ENCODE measurements around the gene GTF3C2. TPM values are rescaled to one million over a fixed set of nuclear protein-coding genes. Genes with fewer than 3 reads are reported as not detected.
"Not testable (repeated sequence)": the region's sequence is repeated elsewhere in the genome, so short reads cannot be mapped to it uniquely, and the experiment has no call there.

GTF3C2 gene
- total RNA-seq, 1 experiment from 2014 or later, result 79.0 TPM

DNA sequence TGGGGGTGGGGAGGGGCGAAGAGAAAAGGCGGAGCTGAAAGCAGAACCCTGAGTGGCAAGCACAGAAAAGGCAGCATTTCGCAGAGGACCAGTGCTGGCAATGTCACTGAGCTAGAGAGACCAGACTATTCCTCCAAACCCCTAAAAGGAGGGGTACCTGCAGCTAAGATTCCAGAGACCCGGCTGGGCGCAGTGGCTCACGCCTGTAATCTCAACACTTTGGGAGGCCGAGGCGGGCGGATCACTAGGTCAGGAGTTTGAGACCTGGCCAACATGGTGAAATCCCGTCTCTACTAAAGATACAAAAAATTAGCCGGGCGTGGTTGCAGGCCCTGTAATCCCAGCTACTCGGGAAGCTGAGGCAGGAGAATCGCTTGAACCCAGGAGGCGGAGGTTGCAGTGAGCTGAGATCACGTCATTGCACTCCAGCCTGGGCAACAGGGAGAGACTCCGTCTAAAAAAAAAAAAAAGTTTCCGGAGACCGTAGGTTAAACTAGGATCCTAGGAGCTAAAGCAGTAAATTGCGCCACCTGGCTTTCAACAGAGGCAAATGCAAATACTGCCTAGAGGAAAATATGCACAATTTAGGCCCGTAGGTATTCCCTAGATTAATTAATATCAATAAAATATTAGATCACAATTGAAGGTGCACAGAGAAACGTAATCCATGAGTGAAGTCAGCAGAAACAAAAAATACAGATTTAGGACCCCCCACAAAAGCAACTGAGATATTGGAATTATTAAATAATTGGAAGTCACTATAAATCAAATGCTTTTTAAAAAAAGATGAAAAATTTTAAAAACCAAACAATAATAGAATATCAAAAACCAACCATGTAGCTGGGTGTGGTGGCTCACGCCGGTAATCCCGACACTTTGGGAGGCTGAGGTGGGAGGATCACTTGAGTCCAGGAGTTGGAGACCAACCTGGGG lies 53.2 kb downstream of the GTF3C2 start:
- no peaks in the 10 kb centered on the region for H3K79me2 ChIP-seq (ENCODE audit: low read length)
- H3K9me3 ChIP-seq (ENCODE audit: low read length), result no peaks in the 10 kb centered on the region
- no peaks in the 10 kb centered on the region for H4K20me1 ChIP-seq (ENCODE audit: insufficient read depth, low read depth, low read length)
- H3K4me2 ChIP-seq (ENCODE audit: low read depth, low read length, poor library complexity, severe bottlenecking), result peak overlapping the region; percentile 79
- peak overlapping the region; percentile 77 for H2AFZ ChIP-seq (ENCODE audit: low read length)
- no peaks in the 10 kb centered on the region for H3K36me3 ChIP-seq (ENCODE audit: insufficient read depth, low read length)
- H3K4me3 ChIP-seq (ENCODE audit: low read length), result peak overlapping the region; percentile 59
- H3K9me2 ChIP-seq (replicated peaks; ENCODE audit: insufficient read depth, low read length), result no peaks in the 10 kb centered on the region
- peaks cover 11% of the 10 kb centered on the region for H3K4me1 ChIP-seq (ENCODE audit: low read length)
- H3K27ac ChIP-seq (ENCODE audit: low read length), result no peak overlapping the region
- peak overlapping the region; percentile 58 for H3K9ac ChIP-seq (ENCODE audit: low read length)
- DNase-seq, result peak; percentile 89
- H3K27me3 ChIP-seq (ENCODE audit: low read length), result no peaks in the 10 kb centered on the region

DNA sequence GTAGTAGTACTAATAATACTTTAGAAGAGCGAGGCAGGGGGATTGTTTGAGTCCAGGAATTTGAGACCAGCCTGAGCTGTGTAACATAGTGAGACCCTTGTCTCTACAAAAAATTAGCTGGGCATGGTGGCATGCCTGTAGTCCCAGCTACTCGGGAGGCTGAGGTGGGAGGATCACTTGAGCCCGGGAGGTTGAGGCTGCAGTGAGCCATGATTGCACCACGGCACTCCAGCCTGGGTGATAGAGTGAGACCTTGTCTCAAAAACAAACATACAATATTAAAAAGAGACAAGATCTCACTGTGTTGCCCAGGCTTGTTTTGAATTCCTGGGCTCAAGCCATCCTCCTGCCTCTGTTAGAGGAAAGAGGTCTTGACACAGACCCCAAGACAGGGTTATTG lies 56.0 kb downstream of the GTF3C2 start:
- H4K20me1 ChIP-seq (ENCODE audit: insufficient read depth, low read depth, low read length); H3K27ac ChIP-seq (ENCODE audit: low read length); H3K4me3 ChIP-seq (ENCODE audit: low read length); H3K9me3 ChIP-seq (ENCODE audit: low read length); H2AFZ ChIP-seq (ENCODE audit: low read length); H3K9me2 ChIP-seq (replicated peaks; ENCODE audit: insufficient read depth, low read length); H3K79me2 ChIP-seq (ENCODE audit: low read length); DNase-seq; H3K36me3 ChIP-seq (ENCODE audit: insufficient read depth, low read length); H3K9ac ChIP-seq (ENCODE audit: low read length); H3K4me2 ChIP-seq (ENCODE audit: low read depth, low read length, poor library complexity, severe bottlenecking); H3K27me3 ChIP-seq (ENCODE audit: low read length): not testable (repeated sequence)
- H3K4me1 ChIP-seq (ENCODE audit: low read length), result peaks cover 11% of the 10 kb centered on the region

DNA sequence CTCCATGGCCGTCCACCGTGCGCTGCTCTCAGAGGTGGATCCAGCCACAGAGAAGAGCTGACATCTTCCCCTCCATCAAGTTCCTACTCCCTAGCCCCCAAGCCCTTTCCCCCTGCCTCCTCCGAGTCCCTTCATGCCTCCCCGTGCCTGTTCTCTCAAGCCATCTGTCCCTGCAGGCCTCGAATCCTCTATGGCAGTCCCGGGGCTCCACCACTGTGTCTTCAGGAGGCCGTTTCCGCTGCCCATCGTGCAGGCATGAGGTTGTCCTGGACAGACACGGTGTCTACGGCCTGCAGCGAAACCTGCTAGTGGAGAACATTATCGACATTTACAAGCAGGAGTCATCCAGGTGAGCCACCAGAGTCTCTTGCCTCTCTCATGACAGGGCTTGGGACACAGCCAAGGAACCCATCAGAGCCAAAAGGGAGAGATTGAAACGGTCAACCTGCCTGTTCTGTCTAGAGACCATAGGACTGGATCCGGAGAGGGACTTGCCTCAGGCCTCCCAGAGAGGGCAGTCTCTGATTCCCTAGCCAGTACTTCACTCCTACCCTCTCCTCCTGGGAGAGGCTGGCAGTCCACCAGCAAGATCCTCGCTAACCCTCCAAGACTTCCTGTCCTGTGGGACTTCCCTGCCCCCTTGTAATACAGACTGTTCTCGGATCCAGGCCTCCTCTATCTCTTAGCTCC lies 58.0 kb downstream of the GTF3C2 start:
- H3K9ac ChIP-seq (ENCODE audit: low read length), result no peak overlapping the region
- H3K4me3 ChIP-seq (ENCODE audit: low read length), result no peak overlapping the region
- no peaks in the 10 kb centered on the region for H4K20me1 ChIP-seq (ENCODE audit: insufficient read depth, low read depth, low read length)
- no peaks in the 10 kb centered on the region for H3K9me2 ChIP-seq (replicated peaks; ENCODE audit: insufficient read depth, low read length)
- H3K27ac ChIP-seq (ENCODE audit: low read length), result no peak overlapping the region
- H3K4me2 ChIP-seq (ENCODE audit: low read depth, low read length, poor library complexity, severe bottlenecking), result no peak overlapping the region
- no peaks in the 10 kb centered on the region for H3K79me2 ChIP-seq (ENCODE audit: low read length)
- H3K4me1 ChIP-seq (ENCODE audit: low read length), result peaks cover 9% of the 10 kb centered on the region
- no peak overlapping the region for H2AFZ ChIP-seq (ENCODE audit: low read length)
- no peaks in the 10 kb centered on the region for H3K27me3 ChIP-seq (ENCODE audit: low read length)
- no peaks in the 10 kb centered on the region for H3K36me3 ChIP-seq (ENCODE audit: insufficient read depth, low read length)
- no peaks in the 10 kb centered on the region for H3K9me3 ChIP-seq (ENCODE audit: low read length)
- no peak for DNase-seq

DNA sequence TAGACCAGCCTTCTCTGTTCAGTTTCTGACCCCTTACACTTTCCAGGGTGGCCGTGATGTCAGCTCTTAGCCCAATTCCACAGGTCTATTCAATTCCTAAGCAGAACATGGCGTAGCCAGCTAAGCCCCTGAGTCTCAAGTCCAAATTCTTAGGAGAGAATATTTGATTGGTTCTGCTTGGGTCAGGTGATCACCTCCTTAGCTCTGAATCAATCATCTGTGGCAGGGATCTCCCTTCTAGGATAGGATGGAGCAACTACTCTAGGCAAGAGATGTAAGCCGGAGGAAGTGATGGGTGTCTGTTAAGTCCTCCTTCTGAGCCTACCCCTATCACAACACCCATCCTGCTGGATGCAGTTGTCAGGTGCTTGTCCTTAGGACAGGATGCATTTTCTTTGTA lies 59.4 kb downstream of the GTF3C2 start:
- H3K4me1 ChIP-seq (ENCODE audit: low read length), result no peaks in the 10 kb centered on the region
- H3K79me2 ChIP-seq (ENCODE audit: low read length), result no peaks in the 10 kb centered on the region
- no peak overlapping the region for H2AFZ ChIP-seq (ENCODE audit: low read length)
- H3K9me2 ChIP-seq (replicated peaks; ENCODE audit: insufficient read depth, low read length), result no peaks in the 10 kb centered on the region
- no peak overlapping the region for H3K4me3 ChIP-seq (ENCODE audit: low read length)
- no peak overlapping the region for H3K27ac ChIP-seq (ENCODE audit: low read length)
- H3K27me3 ChIP-seq (ENCODE audit: low read length), result no peaks in the 10 kb centered on the region
- H3K9ac ChIP-seq (ENCODE audit: low read length), result no peak overlapping the region
- no peaks in the 10 kb centered on the region for H3K36me3 ChIP-seq (ENCODE audit: insufficient read depth, low read length)
- no peak overlapping the region for H3K4me2 ChIP-seq (ENCODE audit: low read depth, low read length, poor library complexity, severe bottlenecking)
- H4K20me1 ChIP-seq (ENCODE audit: insufficient read depth, low read depth, low read length), result no peaks in the 10 kb centered on the region
- DNase-seq, result no peak
- no peaks in the 10 kb centered on the region for H3K9me3 ChIP-seq (ENCODE audit: low read length)

DNA sequence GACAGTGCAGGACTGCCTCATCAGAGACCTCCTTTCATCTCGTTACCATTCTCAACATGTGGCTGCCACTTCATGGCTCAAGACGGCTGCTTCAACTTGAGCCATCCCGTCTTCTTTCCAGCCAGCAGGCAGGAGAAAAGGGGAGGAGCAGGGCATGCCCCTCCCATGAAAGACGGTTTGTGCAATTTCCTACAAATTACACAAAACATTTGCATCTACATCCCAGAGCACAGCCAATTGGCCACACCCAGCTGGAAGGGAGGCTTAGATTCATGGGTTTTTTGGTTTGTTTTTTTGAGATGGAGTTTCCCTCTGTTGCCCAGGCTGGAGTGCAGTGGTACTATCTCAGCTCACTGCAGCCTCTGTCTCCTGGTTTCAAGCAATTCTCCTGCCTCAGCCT lies 60.1 kb downstream of the GTF3C2 start:
- H3K36me3 ChIP-seq (ENCODE audit: insufficient read depth, low read length), result no peaks in the 10 kb centered on the region
- no peaks in the 10 kb centered on the region for H4K20me1 ChIP-seq (ENCODE audit: insufficient read depth, low read depth, low read length)
- no peaks in the 10 kb centered on the region for H3K79me2 ChIP-seq (ENCODE audit: low read length)
- no peak overlapping the region for H2AFZ ChIP-seq (ENCODE audit: low read length)
- H3K27ac ChIP-seq (ENCODE audit: low read length), result no peak overlapping the region
- no peak overlapping the region for H3K4me2 ChIP-seq (ENCODE audit: low read depth, low read length, poor library complexity, severe bottlenecking)
- no peaks in the 10 kb centered on the region for H3K27me3 ChIP-seq (ENCODE audit: low read length)
- DNase-seq, result no peak
- no peak overlapping the region for H3K9ac ChIP-seq (ENCODE audit: low read length)
- H3K4me1 ChIP-seq (ENCODE audit: low read length), result peaks cover 5% of the 10 kb centered on the region
- no peak overlapping the region for H3K4me3 ChIP-seq (ENCODE audit: low read length)
- H3K9me2 ChIP-seq (replicated peaks; ENCODE audit: insufficient read depth, low read length), result no peaks in the 10 kb centered on the region
- no peaks in the 10 kb centered on the region for H3K9me3 ChIP-seq (ENCODE audit: low read length)

DNA sequence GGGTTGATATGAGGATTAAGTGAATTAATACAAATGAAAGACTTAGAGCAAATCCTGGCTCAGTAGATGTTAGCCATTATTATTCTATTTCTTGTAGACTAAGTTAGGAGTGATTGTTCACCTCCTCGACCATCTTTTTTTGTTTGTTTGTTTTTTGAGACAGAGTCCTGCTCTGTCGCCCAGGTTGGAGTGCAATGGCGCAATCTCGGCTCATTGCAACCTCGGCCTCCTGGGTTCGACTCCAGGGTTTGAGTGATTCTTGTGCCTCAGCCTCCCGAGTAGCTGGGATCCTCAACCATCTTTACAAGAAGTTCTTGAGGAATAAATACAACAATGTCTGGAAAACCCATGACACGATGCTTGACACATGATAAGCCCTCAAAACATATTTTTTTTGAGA lies 61.6 kb downstream of the GTF3C2 start:
- Histone ChIP-seq H3K4me2 (ENCODE audit: low read depth, low read length, poor library complexity, severe bottlenecking) (no peak overlapping the region), H3K27ac (ENCODE audit: low read length) (no peak overlapping the region)

DNA sequence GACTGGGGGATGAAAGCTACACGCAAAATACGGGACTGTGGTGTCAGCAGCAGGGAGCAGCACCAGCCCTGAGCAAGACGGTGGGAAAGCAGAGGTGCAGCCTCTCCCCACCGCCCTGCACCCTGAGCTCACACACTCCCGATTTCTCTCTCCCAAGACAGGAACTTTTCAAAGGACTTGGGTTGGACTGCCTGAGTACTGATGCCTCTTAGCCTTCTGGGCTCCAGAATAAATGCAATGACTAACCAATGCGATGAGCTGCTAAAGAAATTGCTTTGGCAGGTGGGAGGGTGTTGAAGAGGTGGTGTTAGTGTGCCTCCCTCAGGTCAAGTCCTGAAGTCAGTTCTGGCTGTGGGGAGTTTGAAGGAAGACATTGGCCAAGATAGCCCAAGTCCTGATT lies 64.7 kb downstream of the GTF3C2 start:
- H3K79me2 ChIP-seq (ENCODE audit: low read length), result no peaks in the 10 kb centered on the region
- H3K4me3 ChIP-seq (ENCODE audit: low read length), result no peak overlapping the region; the same call in 1 of the 2 replicates
- peak overlapping the region; percentile 10 for H3K4me2 ChIP-seq (ENCODE audit: low read depth, low read length, poor library complexity, severe bottlenecking)
- H3K27me3 ChIP-seq (ENCODE audit: low read length), result no peaks in the 10 kb centered on the region
- no peaks in the 10 kb centered on the region for H3K9me3 ChIP-seq (ENCODE audit: low read length)
- peaks cover 12% of the 10 kb centered on the region for H3K4me1 ChIP-seq (ENCODE audit: low read length)
- H3K36me3 ChIP-seq (ENCODE audit: insufficient read depth, low read length), result no peaks in the 10 kb centered on the region
- peak; percentile 76 for DNase-seq
- no peak overlapping the region for H3K27ac ChIP-seq (ENCODE audit: low read length)
- H4K20me1 ChIP-seq (ENCODE audit: insufficient read depth, low read depth, low read length), result no peaks in the 10 kb centered on the region
- H3K9ac ChIP-seq (ENCODE audit: low read length), result peak overlapping the region; percentile 38; the same call in 1 of the 2 replicates
- H3K9me2 ChIP-seq (replicated peaks; ENCODE audit: insufficient read depth, low read length), result no peaks in the 10 kb centered on the region
- H2AFZ ChIP-seq (ENCODE audit: low read length), result peak overlapping the region; percentile 28; the same call in 1 of the 2 replicates

More for the DNA sequence above, 61.6 kb downstream of the GTF3C2 start:
- no peak for DNase-seq
- Histone ChIP-seq H3K9me3 (ENCODE audit: low read length) (no peaks in the 10 kb centered on the region), H4K20me1 (ENCODE audit: insufficient read depth, low read depth, low read length) (no peaks in the 10 kb centered on the region), H3K36me3 (ENCODE audit: insufficient read depth, low read length) (no peaks in the 10 kb centered on the region), H3K9me2 (replicated peaks; ENCODE audit: insufficient read depth, low read length) (no peaks in the 10 kb centered on the region), H2AFZ (ENCODE audit: low read length) (no peak overlapping the region), H3K4me1 (ENCODE audit: low read length) (peaks cover 12% of the 10 kb centered on the region), H3K4me3 (ENCODE audit: low read length) (no peak overlapping the region), H3K79me2 (ENCODE audit: low read length) (no peaks in the 10 kb centered on the region), H3K27me3 (ENCODE audit: low read length) (no peaks in the 10 kb centered on the region), H3K9ac (ENCODE audit: low read length) (no peak overlapping the region)

DNA sequence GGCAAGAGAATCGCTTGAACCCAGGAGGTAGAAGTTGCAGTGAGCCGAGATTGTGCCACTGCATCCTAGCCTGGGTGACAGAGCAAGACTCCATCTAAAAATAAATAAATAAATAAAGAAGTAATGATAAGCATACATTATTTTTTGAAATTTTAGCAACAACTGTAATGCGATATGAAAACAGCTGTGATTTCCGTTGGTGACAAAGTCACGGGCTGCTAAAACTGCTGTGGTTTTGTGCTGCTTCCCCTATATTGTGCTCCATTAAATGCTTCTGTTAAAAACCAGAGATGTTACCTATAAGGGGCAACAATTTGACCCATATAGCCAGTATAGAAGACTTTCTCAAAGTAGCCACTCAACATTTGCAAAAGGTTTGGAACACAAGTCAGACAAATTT lies 66.0 kb downstream of the GTF3C2 start:
- no peaks in the 10 kb centered on the region for H3K27me3 ChIP-seq (ENCODE audit: low read length)
- H4K20me1 ChIP-seq (ENCODE audit: insufficient read depth, low read depth, low read length), result no peaks in the 10 kb centered on the region

More for the DNA sequence above, 66.0 kb downstream of the GTF3C2 start:
- Histone ChIP-seq H3K36me3 (ENCODE audit: insufficient read depth, low read length) (no peaks in the 10 kb centered on the region), H3K9me2 (replicated peaks; ENCODE audit: insufficient read depth, low read length) (no peaks in the 10 kb centered on the region), H3K27ac (ENCODE audit: low read length) (no peak overlapping the region), H3K79me2 (ENCODE audit: low read length) (no peaks in the 10 kb centered on the region), H3K4me2 (ENCODE audit: low read depth, low read length, poor library complexity, severe bottlenecking) (no peak overlapping the region), H3K9me3 (ENCODE audit: low read length) (no peaks in the 10 kb centered on the region), H3K4me3 (ENCODE audit: low read length) (no peak overlapping the region), H3K9ac (ENCODE audit: low read length) (no peak overlapping the region), H2AFZ (ENCODE audit: low read length) (no peak overlapping the region), H3K4me1 (ENCODE audit: low read length) (peaks cover 12% of the 10 kb centered on the region)
- no peak for DNase-seq

Measured in Karpas-422 (cell line).